K562 (cell line): ENCODE results near the gene PLA2G15. TPM values are rescaled to one million over a fixed set of nuclear protein-coding genes. Genes with fewer than 3 reads are reported as not detected.

Experiments
- ATAC-seq: fragments of 200-7000 bp; cut with Tn5 transposase; 3 replicates; pipeline ENCODE4 v1.9.1; 2020; ENCODE audit warnings: moderate library complexity
- BruUV-seq: library from RNA; stranded (reverse); fragments of 400-500 nt; replicated peaks from 2 replicates; lab custom pipeline; 2021; lab: Mats Ljungman, UMichigan
- CTCF ChIA-PET: fragments of 300-600 bp; formaldehyde crosslinking; extraction: SDS; loops from one replicate; lab custom pipeline; 2021; ENCODE audit warnings: low intra/inter-chr PET ratio; lab: Yijun Ruan, JAX
- POLR2A ChIA-PET: fragments of 300-600, 350-650 bp; sonication (Branson Sonifier 250); formaldehyde crosslinking; extraction: SDS; loops from one replicate; lab custom pipeline; 2021; ENCODE audit warnings: antibody characterized with exemption, inconsistent platforms; lab: Yijun Ruan, JAX
- DNase-seq, 4 experiments: peaks; one replicate each; pipeline versions ENCODE4 v3.0.0 to v3.0.0-alpha.2; 2011 to 2018; ENCODE audit warnings: low spot score in 3 of 4, mixed read lengths in 3 of 4; ENCODE audit errors: extremely low read depth in 1 of 4
- FAIRE-seq: peaks from 2 replicates; lab custom pipeline; 2011; peaks lifted over from hg19 to GRCh38; lab: Jason Lieb, UNC
- H2AFZ ChIP-seq: 2 replicates; pipeline ENCODE4 v1.6.0; 2011; ENCODE audit warnings: low read depth, low read length, control low read depth, inconsistent platforms
- H3K27ac ChIP-seq: fragments of 200-600 bp; 3 replicates; pipeline ENCODE4 v1.8.0; 2011; ENCODE audit warnings: low read depth, mild to moderate bottlenecking, control low read depth, inconsistent platforms, low read length, moderate library complexity, mixed read lengths; ENCODE audit errors: extremely low read depth
- H3K27me3 ChIP-seq, 2 experiments: fragments of 300-600 bp in 1 of 2; 2 replicates in 1 of 2; 3 replicates in 1 of 2; pipeline versions ENCODE4 v1.6.0 to v1.8.0; 2011; ENCODE audit warnings: inconsistent platforms in 2 of 2, low read length in 2 of 2, mild to moderate bottlenecking in 1 of 2, mixed read lengths in 1 of 2, moderate library complexity in 1 of 2; ENCODE audit not compliant: control insufficient read depth in 2 of 2, insufficient read depth in 2 of 2
- H3K36me3 ChIP-seq: fragments of 300-600 bp; 3 replicates; pipeline ENCODE4 v1.8.0; 2011; ENCODE audit warnings: mild to moderate bottlenecking, low read length, inconsistent platforms; ENCODE audit not compliant: control insufficient read depth, insufficient read depth
- H3K4me1 ChIP-seq, 2 experiments: fragments of 200-600 bp in 1 of 2; replicated peaks in 1 of 2; 2 replicates in 1 of 2; 3 replicates in 1 of 2; pipeline versions ENCODE4 v1.5.1 to v1.8.0; 2011; ENCODE audit warnings: inconsistent platforms in 2 of 2, low read length in 2 of 2, mild to moderate bottlenecking in 1 of 2, mixed read lengths in 1 of 2, moderate library complexity in 1 of 2; ENCODE audit not compliant: control insufficient read depth in 2 of 2, insufficient read depth in 2 of 2
- H3K4me2 ChIP-seq: 2 replicates; pipeline ENCODE4 v1.6.1; 2011; ENCODE audit warnings: low read length, control low read depth, inconsistent platforms, mixed read lengths; ENCODE audit not compliant: insufficient read depth
- H3K4me3 ChIP-seq: fragments of 200-600 bp; sonication (generic), shearing (Covaris generic); 2 replicates; pipeline ENCODE4 v1.5.1; 2016; ENCODE audit warnings: control low read depth, inconsistent platforms
- H3K79me2 ChIP-seq: fragments of 200-600 bp; 3 replicates; pipeline ENCODE4 v1.8.0; 2011; ENCODE audit warnings: low read length, inconsistent platforms; ENCODE audit not compliant: control insufficient read depth, insufficient read depth
- H3K9ac ChIP-seq, 2 experiments: 2 replicates each; pipeline versions ENCODE4 v1.6.0 to v1.6.1; 2011; ENCODE audit warnings: low read depth in 2 of 2, low read length in 2 of 2, control low read depth in 1 of 2, inconsistent platforms in 1 of 2, mild to moderate bottlenecking in 1 of 2, mixed read lengths in 1 of 2; ENCODE audit not compliant: insufficient read depth in 1 of 2
- H3K9me1 ChIP-seq: one replicate; pipeline ENCODE4 v1.6.0; 2011; ENCODE audit warnings: inconsistent platforms, mild to moderate bottlenecking, low read length, moderate library complexity; ENCODE audit not compliant: control insufficient read depth, insufficient read depth
- H3K9me3 ChIP-seq: replicated peaks from 2 replicates; pipeline ENCODE4 v1.5.1; 2011; ENCODE audit warnings: low read depth, low read length, inconsistent platforms; ENCODE audit not compliant: control insufficient read depth, insufficient read depth
- H4K20me1 ChIP-seq: replicated peaks from 2 replicates; pipeline ENCODE4 v1.6.1; 2011; ENCODE audit warnings: low read length, inconsistent platforms, mixed read lengths; ENCODE audit not compliant: control insufficient read depth, insufficient read depth
- RBM22 ChIP-seq: fragments of 200-400 bp; formaldehyde crosslinking; IDR thresholded peaks from 2 replicates; pipeline ENCODE4 v1.6.1; 2018; ENCODE audit warnings: low read length, low read depth; ENCODE audit not compliant: poor library complexity, severe bottlenecking
- SIN3A ChIP-seq, 2 experiments: fragments of 150-350 bp in 1 of 2; IDR thresholded peaks; 2 replicates each; pipeline ENCODE4 v1.6.1; 2011 to 2016; ENCODE audit warnings: borderline replicate concordance in 2 of 2, low read depth in 2 of 2, low read length in 2 of 2, mild to moderate bottlenecking in 2 of 2, moderate library complexity in 2 of 2; ENCODE audit not compliant: control insufficient read depth in 1 of 2
- TEAD1 ChIP-seq, 2 experiments: fragments of 450-650 bp in 1 of 2; sonication (generic) in 1 of 2; formaldehyde crosslinking; IDR thresholded peaks; 2 replicates each; pipeline versions ENCODE4 v1.4.0 to v1.8.0; 2020 to 2022; ENCODE audit warnings: mild to moderate bottlenecking in 2 of 2, missing genetic modification reagents in 1 of 2
- ZBTB11 ChIP-seq, 3 experiments: fragments of 200-800 bp in 1 of 3; fragments of 250-450 bp in 1 of 3; fragments of 450-650 bp in 1 of 3; sonication (Bioruptor Pico) in 1 of 3; sonication (Bioruptor generic) in 1 of 3; formaldehyde crosslinking in 1 of 3; IDR thresholded peaks; 2 replicates each; pipeline versions ENCODE4 v1.6.1 to v1.8.0; 2016 to 2022; ENCODE audit warnings: mild to moderate bottlenecking in 2 of 3, missing genetic modification characterization in 2 of 3, missing compliant biosample characterization in 1 of 3, moderate library complexity in 1 of 3
- ZBTB33 ChIP-seq: sonication (generic); formaldehyde crosslinking; IDR thresholded peaks from 2 replicates; pipeline ENCODE4 v1.8.1; 2023; ENCODE audit warnings: mild to moderate bottlenecking, missing genetic modification reagents
- ZNF512 ChIP-seq: IDR thresholded peaks from 2 replicates; pipeline ENCODE4 v1.6.1; 2016; ENCODE audit warnings: missing genetic modification characterization, missing compliant biosample characterization
- WGBS: fragments of 100-300 bp; shearing (Covaris generic); methylation state at CpG from one replicate; pipeline ENCODE4 v1.1.6; 2016; ENCODE audit warnings: low coverage, mixed read lengths; ENCODE audit not compliant: insufficient coverage; ENCODE audit errors: missing lambda C conversion rate; 5-methylcytosine and 5-hydroxymethylcytosine counted together
- in situ Hi-C: fragments of 300-500 bp; cut with MboI; formaldehyde crosslinking; loops from 4 replicates; pipeline ENCODE4 v1.15.0; 2018; ENCODE audit warnings: inconsistent platforms, mixed read lengths
- intact Hi-C: fragments of 100-400 bp; cut with micrococcal nuclease; formaldehyde crosslinking; loops from 2 replicates; pipeline ENCODE4 v1.14.2; 2022
- polyA plus RNA-seq, 8 experiments: library from polyadenylated mRNA; depleted of rRNA in 4 of 8; stranded (reverse) in 5 of 8; unstranded in 3 of 8; fragments of >200 nt; fragmentation: Nextera tagmentation in 2 of 8; fragmentation: Illumina TruSeq in 1 of 8; extraction: Ambion mirVana in 2 of 8; extraction: Trizol in 1 of 8; gene quantifications; 2 replicates each; pipeline versions ENCODE4 v1.2.1 to v1.2.3, GENCODE V29; 2011 to 2014; ENCODE audit warnings: inconsistent platforms in 1 of 8, missing spikeins in 1 of 8
- total RNA-seq, 7 experiments: library from RNA; depleted of rRNA in 6 of 7; stranded (reverse); fragments of >200 nt in 6 of 7; fragmentation: Illumina TruSeq in 2 of 7; extraction: Trizol in 2 of 7; gene quantifications; 2 replicates each; pipeline versions ENCODE4 v1.2.1 to v1.2.3, GENCODE V29; 2011 to 2021; ENCODE audit warnings: low replicate concordance in 1 of 7

The PLA2G15 gene
- total and polyA plus RNA-seq, 9 of the 15 experiments (the other 6 are each of a cell fraction or from before 2014, with no cell fraction given) = 0.42 to 8.6 (median 4.8) TPM

GRCh38 chr16:68237243-68238028, 7.7 kb upstream of the PLA2G15 start:
- Histone ChIP-seq H4K20me1 (no peaks in the 10 kb centered on the region), H3K36me3 (no peaks in the 10 kb centered on the region), H3K9ac (no peak overlapping the region), H2AFZ (no peak overlapping the region), H3K27ac (no peak overlapping the region), H3K9me1 (no peaks in the 10 kb centered on the region), H3K4me2 (no peak overlapping the region), H3K4me3 (no peak overlapping the region), H3K4me1 (peaks cover 0 to 8% of the 10 kb centered on the region in 2 experiments; a peak in 1 of 5 replicates), H3K27me3 (no peaks in the 10 kb centered on the region), H3K79me2 (no peaks in the 10 kb centered on the region)
- ATAC-seq (no peak), FAIRE-seq (no peak), DNase-seq (peak in 2 of 4 experiments; percentile 37 to 58)
- ChIA-PET CTCF (no interaction called here), POLR2A (no interaction called here)
- BruUV-seq = no TSS peak
- 95% methylated on average over 34 of the region's 72 CpGs for WGBS
- TF ChIP-seq TEAD1 (CRISPR knock-in tag; IDR thresholded peaks at IDR 0.05) (peak in 1 of 2 experiments; percentile 72; a peak in 2 of 4 replicates), SIN3A (IDR thresholded peaks at IDR 0.05; ENCODE audit: borderline replicate concordance in 2 of 2, control insufficient read depth in 1 of 2, low read depth in 2 of 2, low read length in 2 of 2) (no peak), ZBTB33 (CRISPR knock-in tag) (peak; percentile 97), ZBTB11 (CRISPR knock-in tag; IDR thresholded peaks at IDR 0.05) (peak in 1 of 3 experiments; percentile 94; a peak in 2 of 6 replicates), ZNF512 (tag) (no peak), RBM22 (peak; percentile 17)
- TF ChIP-seq, all 486 proteins: peak for 4
- intact Hi-C loops = no loop called here
- H3K9me3 ChIP-seq = peaks cover 7% of the 10 kb centered on the region
- in situ Hi-C loops = no loop called here
